ENCODE results near the gene SLC22A23.
"Not testable (repeated sequence)": the region's sequence is repeated elsewhere in the genome, so short reads cannot be mapped to it uniquely, and the experiment has no call there.

SLC22A23 gene

DNA sequence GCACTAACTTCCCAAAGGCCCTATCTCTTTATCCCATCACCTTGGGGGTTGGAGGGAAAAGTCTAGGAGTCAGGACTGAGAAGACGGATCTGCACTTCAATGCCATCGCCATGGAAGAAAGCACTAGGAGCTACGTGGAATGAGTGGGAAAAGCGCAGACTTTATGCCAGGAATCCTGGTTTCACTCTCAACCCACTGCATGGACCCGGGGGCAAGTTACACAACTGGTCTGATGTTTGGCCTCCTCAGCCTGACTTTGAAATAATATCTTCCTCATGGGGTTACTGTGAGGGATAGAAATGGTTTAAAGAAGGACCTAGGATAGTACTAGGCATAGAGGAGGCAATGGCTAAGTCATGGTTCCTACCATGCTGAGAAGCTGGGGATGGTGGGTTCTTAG, 211.6 kb downstream of the SLC22A23 start:
- DNase-seq (ENCODE audit: low read depth, low spot score): no peak

DNA sequence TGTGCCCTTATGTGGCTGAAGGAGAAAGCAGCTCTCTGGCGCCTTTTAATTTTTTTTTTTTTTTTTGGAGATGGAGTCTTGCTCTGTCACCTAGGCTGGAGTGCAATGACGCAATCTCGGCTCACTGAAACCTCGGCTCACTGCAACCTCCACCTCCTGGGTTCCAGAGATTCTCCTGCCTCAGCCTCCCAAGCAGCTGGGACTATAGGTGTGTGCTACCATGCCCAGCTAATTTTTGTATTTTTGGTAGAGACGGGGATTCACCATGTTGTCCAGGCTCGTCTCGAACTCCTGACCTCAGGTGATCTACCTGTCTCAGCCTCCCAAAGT, 212.1 kb downstream of the SLC22A23 start:
- DNase-seq (ENCODE audit: low read depth, low spot score): not testable (repeated sequence)

DNA sequence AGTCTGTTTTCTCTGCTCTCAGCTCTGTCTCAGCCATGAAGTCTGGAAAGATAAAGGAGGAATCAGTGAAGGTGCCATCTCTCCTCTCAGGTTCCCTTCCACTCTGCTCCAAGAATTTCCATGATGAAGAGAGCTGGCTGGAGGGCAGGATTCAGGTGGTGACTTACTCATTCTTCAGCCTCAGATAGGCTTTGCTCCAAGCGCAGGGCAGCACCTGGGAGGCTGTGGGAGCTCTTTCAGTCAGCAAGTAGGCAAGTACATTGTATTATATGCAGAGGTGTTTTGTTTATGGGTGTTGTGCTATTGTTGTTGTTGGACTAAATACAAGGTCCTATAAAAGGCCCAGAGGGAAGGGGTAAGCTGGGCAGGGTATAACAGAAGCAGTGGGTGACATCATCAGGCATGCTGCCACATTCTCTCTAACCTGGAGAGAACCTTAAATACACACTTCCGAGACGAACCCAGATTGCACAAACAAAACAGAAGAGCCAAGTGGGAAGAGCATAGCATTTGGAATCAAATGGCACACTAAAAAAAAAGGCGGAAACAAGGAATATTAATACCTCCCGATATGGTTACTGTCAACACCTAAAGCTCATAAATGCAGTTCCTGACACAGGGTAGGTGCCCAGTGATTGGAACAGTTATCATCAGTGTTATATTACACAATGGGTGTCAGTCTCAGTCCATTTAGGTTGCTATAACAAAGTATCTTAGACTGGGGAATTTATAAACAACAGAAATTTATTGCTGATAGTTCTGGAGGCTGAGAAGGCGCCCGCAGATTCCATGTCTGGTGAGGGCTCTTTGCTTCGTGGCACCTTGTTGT, 212.6 kb downstream of the SLC22A23 start:
- no peak for DNase-seq (ENCODE audit: low read depth, low spot score)

DNA sequence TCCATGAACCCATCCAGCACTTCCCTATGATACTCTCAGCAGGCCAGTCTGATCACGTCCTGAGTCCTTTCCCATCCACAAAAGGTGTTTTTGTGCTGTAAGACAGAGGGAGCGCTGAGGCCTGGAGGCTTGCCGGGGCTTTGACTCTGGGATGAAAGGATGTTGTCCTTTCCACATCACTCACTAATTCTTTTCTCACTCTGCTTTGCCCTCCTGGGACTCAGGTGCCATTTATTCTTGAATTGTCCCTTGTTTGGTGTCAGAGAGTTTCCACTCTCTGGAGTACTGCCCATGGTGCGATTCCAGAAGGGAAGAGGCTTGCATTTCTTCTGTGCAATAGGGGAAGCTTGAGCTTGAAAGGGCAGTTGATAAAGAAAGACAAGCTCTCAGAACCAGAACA, 214.1 kb downstream of the SLC22A23 start:
- no peak for DNase-seq (ENCODE audit: low read depth, low spot score)

DNA sequence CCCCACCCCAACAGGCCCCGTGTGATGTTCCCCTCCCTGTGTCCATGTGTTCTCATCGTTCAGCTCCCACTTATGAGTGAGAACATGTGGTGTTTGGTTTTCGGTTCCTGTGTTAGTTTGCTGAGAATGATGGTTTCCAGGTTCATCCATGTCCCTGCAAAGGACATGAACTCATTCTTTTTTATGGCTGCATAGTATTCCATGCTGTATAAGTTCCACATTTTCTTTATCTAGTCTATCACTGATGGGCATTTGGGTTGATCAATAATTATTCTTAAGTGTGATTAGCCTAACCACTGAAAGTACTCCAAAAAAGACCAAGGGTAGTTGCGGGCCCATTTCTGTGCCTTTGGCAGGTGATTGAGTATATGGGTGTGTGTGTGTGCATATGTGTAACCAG, 215.1 kb downstream of the SLC22A23 start:
- not testable (repeated sequence) for DNase-seq (ENCODE audit: low read depth, low spot score)

DNA sequence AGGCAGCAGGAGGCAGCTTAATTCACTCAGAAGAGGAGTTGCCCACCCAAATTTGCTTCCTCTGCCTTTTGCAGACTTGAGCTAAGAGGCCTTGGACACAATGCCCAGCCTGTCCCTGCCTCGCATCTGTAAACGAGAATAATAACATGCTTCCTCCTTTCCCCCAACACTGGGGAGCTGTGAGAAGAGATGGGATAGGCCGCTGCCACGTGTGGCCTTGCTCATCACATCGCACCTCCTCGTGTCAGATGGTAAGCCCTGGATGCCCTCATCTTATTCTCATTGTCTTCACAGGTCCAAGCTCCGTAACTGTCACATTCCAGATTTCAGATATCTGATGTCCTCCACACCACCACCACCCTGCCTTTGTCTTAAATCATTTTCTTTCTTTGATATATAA, 216.3 kb downstream of the SLC22A23 start:
- DNase-seq (ENCODE audit: low read depth, low spot score): no peak

DNA sequence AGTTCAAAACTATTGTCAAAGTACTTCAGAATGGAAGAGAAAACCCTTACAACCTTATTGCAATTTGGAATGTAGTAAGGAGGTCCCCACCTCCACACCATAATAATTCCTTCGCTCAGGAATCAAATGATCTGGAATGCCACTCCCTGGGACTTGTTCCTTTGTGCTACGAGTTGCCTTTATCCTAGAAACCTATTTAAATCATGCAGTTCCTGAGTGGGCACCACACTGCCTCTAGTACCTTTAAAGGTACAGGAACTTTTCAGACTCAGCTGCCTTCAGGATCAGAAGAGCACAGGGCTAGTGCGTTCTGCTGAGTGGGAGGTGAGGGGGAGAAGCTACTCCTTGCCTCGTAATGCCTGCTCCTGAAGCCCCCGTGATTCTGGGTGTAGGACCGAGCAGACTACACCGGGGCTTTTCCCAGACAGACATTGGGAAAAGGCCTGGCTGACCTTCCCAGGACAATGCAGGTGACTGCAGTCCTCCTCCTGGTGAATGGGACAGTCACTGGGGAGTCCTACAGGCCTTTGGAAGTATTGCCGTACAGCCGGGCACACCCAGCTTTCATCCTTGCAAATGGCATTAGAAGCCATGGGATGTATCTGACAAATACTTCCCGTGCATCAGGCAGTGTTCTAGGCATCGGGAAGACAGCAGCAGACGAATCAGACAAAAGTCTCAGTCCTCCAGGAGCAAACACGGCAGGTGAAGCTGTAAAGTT, 217.6 kb downstream of the SLC22A23 start:
- no peak for DNase-seq (ENCODE audit: low read depth, low spot score)

DNA sequence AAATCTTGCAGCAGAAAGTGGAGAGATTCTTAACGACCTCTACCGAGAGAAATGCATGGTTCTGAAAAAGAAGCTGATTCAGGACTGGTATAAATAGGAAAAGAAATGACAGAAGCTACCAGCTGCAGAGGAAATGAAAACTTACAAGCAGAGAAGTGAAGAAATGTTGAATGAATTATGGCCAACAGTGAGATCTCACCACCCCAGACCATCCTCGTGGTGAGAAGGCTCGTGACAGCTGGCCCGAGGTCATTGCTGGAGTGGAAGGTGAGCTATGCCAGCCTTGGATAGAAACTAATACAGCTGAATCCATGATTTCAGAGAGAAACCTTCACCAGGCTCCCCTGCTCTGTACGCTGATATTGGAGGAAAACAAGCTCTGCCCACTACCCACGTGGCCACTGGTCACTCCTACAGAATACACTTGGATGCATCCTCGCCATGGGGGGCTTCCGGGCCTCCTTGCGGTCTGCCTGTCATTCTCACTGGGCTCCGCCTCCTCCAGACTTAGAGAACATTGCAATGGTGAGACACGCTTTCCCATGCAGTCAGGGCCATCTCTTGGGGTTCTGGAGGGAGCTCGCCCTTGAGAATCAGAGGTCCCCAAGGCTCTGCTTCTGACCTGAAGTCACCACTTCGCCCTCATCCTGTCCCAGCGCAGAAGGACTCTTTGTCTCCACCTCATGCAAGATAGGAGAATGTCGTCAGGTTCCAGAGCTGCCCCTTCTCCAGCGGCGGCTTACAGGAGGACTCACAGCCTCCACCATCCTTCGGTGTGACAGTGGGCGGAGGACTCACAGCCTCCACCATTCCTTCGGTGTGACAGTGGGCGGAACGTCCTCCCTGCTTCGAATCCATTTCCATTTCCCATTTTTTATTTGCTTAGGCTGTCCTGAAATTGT, 218.8 kb downstream of the SLC22A23 start:
- DNase-seq (ENCODE audit: low read depth, low spot score): no peak

DNA sequence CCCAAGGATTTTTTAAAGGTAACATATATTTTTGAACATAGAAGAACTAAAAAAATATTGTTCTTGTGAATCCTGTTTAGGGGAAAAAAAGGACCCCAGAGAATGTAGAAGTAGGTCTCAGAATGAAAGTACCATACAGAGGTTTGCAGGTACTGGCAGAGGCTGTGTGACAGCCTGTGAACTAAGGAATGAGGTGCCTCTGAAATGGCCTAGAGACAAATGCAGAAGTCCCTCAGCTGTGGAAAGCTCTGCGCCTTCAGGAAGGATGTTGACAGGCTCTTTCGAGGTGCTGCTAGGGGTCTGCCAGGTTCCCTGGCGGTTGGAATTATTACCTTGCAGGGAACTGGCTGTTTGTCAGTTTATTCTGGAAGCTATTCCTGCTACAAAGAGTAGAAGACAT, 220.8 kb downstream of the SLC22A23 start:
- DNase-seq (ENCODE audit: low read depth, low spot score): no peak

DNA sequence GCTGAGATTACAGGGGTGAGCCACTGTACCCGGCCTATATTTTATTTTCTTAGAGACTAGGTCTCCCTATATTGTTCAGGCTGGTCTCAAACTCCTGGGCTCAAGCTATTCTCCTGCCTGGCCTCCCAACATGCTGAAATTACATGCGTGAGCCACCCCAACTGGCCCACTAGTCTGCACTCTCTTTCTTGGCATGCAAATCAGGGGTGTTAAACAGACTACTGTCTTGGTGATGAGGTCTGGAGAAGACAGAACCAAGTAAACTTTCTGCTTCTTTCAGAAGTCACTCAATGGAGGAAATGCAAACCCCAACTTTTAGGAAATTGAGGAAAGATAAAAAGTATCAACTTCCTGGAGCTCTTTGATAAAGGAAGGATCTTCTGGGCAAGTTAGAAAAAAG, 221.4 kb downstream of the SLC22A23 start:
- DNase-seq (ENCODE audit: low read depth, low spot score): no peak

DNA sequence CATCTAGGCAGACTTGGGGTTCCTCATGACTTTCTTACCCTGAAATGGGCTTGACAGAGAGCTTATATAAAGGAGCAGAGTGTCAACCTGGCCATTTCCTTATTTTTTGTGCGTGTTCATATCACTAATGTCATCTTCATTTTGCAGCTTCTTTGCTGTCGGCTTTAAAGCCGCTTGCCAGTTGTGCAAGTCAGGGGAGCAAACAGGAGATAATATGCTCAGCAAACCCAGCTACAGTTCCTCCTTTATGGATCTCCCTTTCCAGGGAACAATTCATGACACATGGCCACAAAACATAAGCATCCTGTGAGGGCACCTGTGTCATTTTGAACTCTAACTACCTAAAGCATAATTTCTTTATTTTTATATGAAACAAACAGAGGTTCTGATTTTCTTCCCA, 222.9 kb downstream of the SLC22A23 start:
- DNase-seq (ENCODE audit: low read depth, low spot score): no peak

DNA sequence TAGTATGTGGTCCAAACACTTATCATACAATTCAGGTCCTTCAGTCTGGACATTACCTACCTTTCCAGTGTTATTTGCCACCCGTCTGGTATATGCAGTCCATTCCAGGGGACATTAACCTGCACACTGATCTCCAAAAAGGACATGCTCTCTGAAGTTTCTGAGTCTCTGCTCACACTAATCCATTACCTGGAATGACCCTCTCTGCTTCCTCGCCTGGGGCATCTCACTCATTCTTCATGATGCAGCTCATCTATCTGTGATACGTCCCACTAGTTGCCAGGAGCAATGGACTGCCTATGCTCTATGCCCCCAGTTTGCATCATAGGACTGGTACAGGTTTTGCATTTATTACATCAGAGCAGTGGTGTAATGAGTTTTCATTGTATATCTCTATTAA, 223.5 kb downstream of the SLC22A23 start:
- no peak for DNase-seq (ENCODE audit: low read depth, low spot score)

DNA sequence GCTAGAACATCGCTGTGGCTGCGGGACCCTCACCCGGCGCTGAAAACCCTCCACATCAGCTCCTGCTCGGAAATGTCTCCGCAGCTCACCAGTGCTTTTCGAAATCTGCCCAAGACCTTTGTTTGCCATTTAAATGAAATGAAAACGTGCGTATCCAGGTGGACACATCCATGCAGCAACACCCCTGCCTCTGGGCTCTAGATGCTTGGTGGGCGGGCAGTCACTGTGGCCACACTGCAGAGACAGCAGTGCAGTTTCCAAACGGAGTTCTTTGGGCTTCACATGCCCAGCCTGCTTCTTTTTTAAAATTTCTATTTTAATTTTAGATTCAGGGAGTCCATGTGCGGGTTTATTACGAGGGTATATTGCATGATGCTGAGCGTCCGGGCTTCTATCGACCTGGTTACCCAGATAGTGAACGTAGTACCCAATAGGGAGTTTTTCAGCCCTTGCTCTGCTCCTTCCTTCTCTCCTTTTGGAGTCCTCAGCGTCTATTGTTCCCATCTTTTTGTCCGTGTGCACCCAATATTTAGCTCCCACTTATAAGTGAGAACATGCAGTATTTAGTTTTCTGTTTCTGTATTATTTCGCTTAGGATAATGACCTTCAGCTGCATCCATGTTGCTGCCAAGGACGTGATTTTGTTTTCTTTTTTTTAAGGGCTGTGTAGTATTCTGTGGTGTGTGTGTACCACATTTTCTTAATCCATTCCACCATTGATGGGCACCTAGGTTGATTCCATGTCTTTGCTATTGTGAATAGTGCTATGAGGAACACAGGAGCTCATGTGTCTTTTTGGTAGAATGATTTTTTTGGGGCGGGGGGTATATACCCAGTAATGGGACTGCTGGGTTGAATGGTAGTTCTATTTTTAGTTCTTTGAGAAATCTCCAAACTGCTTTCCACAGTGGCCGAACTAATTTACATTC, 224.6 kb downstream of the SLC22A23 start:
- no peak for DNase-seq (ENCODE audit: low read depth, low spot score)

DNA sequence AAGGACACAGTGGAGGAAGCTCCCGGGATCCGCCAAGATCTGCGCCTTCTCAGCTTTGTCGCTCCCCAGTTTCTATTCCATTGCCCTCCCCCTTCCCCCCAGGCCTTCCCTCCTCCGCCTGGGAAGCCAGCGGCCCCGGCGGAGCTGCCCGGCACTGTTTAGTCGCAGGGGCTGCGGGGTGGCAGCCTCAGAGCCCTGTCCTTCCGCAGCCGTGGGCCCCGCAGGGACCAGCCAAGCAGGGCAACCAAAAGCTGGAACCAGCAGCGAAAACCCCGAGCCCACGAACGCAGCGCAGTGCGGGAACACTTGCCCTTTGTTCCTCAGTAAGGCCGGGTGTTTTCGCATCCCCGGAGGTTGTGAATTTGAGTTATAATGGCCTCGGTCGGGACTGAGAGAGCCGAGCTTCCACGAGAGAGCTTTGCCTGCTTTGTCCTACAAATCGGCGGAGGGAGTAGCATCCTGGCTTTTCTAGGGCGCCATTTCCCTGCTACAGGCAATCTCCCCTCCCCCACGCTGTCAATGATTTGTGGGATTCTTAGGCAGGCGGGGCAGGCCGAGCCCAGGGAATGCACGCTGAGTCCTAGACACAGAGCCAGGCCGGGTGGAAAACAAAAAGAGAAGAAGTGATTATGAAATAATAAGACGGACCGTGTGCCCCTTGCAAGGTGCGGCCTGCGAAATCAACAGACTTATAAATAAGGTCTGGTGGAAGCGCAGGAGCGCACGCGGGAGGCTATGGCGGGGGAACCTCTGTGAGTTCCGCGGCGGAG, 225.4 kb downstream of the SLC22A23 start:
- DNase-seq (ENCODE audit: low read depth, low spot score): no peak

DNA sequence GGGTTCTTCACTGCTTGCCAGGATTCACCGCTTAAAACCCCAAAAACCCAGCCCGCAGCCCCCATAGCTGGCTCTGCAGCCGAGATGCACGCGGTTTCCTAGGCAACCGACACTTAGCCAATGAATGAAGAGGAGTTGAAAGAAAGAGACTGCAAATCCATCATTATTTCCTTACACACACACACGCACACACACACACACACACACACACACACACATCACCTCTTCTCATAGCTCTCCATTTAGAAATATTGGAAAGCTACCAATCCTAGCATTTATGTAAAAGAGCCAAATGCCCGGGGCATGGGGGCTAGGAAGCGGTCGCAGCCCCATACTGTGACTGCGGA, 226.0 kb downstream of the SLC22A23 start:
- no peak for DNase-seq (ENCODE audit: low read depth, low spot score)

DNA sequence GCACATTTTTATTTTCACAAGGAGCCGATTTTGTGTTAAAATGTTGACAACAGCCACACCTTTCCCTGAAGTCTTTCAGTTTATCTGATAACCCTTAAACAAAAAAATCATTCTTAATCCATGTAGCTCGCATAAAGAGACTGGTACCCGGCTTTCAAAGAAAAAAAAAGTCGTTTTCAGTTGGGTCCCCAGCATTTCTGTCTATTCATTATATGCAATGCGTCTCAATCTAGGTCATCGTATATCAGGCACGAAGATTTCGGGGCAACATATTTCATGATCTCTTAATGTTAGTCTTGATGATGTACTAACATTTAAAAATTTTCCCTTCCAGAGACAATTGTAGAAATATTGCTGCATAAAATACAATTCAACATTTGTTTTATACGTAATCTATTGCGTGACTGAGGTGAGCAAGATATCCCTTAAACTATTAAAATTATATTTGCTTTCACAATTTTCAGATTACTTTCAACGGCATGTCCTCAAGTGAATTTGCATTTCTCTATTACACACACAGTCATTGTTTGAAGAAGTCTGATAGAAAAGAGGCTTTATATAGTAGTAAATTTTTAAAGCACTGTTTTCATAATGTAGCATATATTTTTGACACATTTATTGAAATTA, 226.5 kb downstream of the SLC22A23 start:
- DNase-seq (ENCODE audit: low read depth, low spot score): no peak

DNA sequence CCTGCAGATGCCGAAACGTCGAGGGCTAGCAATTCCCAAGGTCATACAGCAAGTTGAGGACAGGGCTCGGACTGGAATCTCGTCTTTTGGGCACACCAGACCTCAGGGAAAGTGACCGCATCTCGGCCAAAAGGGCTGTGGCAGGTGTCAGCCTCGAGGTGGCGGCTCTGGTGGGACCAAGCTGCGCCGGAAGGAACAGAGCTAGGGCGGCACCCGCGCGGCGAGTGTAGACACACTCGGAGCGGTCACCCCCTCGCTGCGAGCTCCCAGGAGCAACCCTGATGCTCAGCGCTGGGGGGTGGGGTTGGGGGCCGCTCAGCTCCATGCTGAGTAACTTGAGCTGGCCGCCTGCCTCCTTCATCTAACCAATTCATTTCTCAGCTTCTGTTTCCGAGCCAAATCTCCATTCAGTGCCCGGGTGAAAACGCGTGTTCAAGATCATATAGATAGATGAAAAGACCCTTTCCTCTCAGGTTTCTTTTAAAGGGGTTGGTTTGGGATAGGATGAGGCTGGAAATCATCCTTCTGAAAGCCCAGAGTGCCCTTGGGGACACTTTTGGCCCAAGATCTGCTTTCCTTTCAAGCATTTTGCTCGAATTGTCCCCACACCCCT, 227.2 kb downstream of the SLC22A23 start:
- no peak for DNase-seq (ENCODE audit: low read depth, low spot score)

DNA sequence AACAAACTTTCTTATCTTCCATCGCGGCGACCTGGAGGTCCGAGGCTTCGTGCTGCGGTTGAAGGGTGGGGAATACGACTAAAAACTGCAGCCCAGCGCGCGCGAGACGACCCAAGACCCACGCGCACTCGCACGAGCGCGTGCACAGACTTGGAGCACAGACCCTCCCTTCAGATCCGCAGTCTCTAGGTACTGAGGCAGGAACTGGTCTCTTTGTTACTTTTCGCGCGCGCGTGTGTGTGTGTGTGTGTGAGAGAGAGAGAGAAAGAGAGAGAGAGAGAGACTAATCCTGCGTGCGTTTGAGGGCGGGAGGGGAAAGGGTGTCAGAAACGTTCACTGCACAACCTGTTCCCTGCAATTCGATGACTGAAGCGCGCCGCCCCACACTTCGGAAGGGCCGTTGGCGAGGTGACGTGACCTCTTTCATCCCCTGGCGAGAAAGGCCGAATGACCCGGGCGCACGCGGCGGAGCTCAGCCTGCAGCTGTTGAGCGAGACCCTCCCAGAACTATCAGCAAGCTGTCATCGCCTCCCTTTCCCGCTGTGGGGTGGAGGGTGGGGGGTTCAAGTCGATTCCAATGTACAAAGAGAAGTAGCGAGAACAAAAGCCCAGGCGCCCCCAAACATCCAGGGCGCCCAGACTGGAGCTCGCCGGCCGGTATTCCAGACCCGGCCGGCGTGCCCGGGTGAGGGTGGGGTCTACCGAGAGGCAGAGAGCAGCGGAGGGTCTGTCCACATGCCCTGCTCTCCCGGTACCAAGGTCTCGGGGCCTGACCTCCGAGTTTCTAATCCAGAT, 227.9 kb downstream of the SLC22A23 start:
- DNase-seq (ENCODE audit: low read depth, low spot score): no peak

All from brain pericyte (primary cell).